ENCODE data around the gene PLEKHG3. TPM values are rescaled to one million over a fixed set of nuclear protein-coding genes. Genes with fewer than 3 reads are reported as not detected.

Gene PLEKHG3
- total and polyA plus RNA-seq, 4 donors = 8.4 to 21.3 (median 14.6) TPM

DNA sequence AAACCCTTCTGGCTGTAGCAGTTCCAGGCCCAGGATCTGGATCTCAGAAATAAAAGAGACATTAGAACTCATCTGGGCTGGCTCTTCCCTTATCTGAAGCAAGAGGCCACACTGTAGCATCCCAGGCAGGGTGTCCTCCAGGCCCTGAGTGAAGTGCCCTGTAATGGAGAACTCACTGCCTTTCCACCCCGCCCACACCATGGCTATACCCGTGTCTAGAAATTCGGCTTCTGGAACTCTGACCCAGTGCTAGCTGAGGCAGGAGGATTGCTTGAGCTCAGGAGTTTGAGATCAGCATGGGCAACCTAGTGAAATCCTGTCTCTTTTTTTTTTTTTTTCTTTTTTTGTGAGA, 23.5 kb upstream of the PLEKHG3 start:
- WGBS = 93% methylated on average over 3 of the region's 3 CpGs
- H3K4me3 ChIP-seq (ENCODE audit: low read depth in 1 of 3, low read length in 3 of 3) = no peak overlapping the region
- H3K9ac ChIP-seq (ENCODE audit: low read depth in 1 of 2, low read length in 2 of 2) = no peak overlapping the region
- H3K9me3 ChIP-seq (ENCODE audit: control insufficient read depth in 4 of 4, low read length in 3 of 4) = no peaks in the 10 kb centered on the region
- TF ChIP-seq RXRA (IDR thresholded peaks at IDR 0.05) (no peak), FOXA1 (IDR thresholded peaks at IDR 0.05) (no peak), GABPA (IDR thresholded peaks at IDR 0.05 in 1 of 2, conservative IDR thresholded peaks at IDR 0.05 in 1 of 2) (no peak), HNF4G (IDR thresholded peaks at IDR 0.05) (no peak), FOXA2 (IDR thresholded peaks at IDR 0.05) (no peak), JUND (IDR thresholded peaks at IDR 0.05) (no peak), EGR1 (IDR thresholded peaks at IDR 0.05; ENCODE audit: low read depth in 2 of 2) (no peak), SP1 (IDR thresholded peaks at IDR 0.05) (no peak), RAD21 (IDR thresholded peaks at IDR 0.05) (no peak), NR2F2 (IDR thresholded peaks at IDR 0.05) (no peak)
- TF ChIP-seq, protein P1, sequence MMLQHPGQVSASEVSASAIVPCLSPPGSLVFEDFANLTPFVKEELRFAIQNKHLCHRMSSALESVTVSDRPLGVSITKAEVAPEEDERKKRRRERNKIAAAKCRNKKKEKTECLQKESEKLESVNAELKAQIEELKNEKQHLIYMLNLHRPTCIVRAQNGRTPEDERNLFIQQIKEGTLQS (IDR thresholded peaks at IDR 0.05) = no peak
- TF ChIP-seq, protein P2, sequence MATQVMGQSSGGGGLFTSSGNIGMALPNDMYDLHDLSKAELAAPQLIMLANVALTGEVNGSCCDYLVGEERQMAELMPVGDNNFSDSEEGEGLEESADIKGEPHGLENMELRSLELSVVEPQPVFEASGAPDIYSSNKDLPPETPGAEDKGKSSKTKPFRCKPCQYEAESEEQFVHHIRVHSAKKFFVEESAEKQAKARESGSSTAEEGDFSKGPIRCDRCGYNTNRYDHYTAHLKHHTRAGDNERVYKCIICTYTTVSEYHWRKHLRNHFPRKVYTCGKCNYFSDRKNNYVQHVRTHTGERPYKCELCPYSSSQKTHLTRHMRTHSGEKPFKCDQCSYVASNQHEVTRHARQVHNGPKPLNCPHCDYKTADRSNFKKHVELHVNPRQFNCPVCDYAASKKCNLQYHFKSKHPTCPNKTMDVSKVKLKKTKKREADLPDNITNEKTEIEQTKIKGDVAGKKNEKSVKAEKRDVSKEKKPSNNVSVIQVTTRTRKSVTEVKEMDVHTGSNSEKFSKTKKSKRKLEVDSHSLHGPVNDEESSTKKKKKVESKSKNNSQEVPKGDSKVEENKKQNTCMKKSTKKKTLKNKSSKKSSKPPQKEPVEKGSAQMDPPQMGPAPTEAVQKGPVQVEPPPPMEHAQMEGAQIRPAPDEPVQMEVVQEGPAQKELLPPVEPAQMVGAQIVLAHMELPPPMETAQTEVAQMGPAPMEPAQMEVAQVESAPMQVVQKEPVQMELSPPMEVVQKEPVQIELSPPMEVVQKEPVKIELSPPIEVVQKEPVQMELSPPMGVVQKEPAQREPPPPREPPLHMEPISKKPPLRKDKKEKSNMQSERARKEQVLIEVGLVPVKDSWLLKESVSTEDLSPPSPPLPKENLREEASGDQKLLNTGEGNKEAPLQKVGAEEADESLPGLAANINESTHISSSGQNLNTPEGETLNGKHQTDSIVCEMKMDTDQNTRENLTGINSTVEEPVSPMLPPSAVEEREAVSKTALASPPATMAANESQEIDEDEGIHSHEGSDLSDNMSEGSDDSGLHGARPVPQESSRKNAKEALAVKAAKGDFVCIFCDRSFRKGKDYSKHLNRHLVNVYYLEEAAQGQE (IDR thresholded peaks at IDR 0.05) = no peak
- H3K36me3 ChIP-seq (ENCODE audit: control insufficient read depth in 4 of 4, insufficient read depth in 3 of 4, low read depth in 1 of 4, low read length in 3 of 4) = no peaks in the 10 kb centered on the region
- no peak overlapping the region for H3K27ac ChIP-seq (ENCODE audit: low read depth in 1 of 2, low read length in 2 of 2)
- DNase-seq (ENCODE audit: low spot score) = no peak
- H3K4me1 ChIP-seq (ENCODE audit: control insufficient read depth in 4 of 4, insufficient read depth in 4 of 4, low read length in 3 of 4) = no peaks in the 10 kb centered on the region
- no peaks in the 10 kb centered on the region for H3K27me3 ChIP-seq (ENCODE audit: control insufficient read depth in 4 of 4, insufficient read depth in 4 of 4, low read length in 3 of 4)

DNA sequence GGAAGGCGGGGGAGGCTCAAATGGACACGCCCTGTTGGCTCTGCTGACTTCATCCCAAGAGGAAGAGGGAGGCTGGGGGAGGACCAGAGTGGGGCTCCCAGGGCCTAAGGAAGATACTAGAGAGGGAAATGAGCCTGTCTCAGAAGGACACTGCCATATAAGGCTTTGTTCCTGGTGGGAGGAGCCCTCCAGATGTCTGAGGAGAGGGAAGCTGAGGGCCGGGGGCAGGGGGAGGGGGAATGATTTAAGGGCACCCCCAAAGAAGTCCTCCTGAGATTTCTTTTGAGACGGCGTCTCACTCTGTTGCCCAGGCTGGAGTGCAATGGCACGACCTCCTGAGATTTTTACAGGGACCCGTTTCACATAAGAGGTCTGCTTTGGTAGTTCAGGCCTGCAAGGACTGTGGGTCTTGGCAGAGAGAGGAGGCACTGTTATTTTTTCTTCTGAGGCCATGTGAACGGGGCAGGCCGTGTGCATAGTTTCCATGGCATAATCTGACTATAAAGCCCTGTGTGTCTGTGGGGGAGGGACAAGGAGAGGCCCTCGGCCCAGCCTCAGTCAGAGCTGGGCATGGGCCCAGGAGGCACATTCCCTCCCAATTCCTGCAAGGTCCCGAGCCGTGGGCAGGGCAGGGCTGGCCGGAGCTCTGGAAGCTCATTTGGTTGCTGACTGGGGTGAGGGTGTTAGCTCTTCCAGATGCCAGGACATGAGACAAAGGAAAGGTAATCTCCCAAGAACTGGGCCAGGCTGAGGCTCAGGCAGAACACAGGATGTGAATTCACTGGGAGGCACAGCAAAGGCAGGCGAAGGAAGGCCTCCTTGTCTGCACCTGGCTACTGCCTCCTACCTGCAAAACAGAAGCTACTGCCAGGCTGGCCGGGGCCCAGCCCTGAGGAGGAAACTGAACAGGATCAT, 22.2 kb upstream of the PLEKHG3 start:
- Histone ChIP-seq H3K9me3 (ENCODE audit: control insufficient read depth in 4 of 4, low read length in 3 of 4) (no peaks in the 10 kb centered on the region), H3K36me3 (ENCODE audit: control insufficient read depth in 4 of 4, insufficient read depth in 3 of 4, low read depth in 1 of 4, low read length in 3 of 4) (no peaks in the 10 kb centered on the region), H3K4me3 (ENCODE audit: low read depth in 1 of 3, low read length in 3 of 3) (no peak overlapping the region), H3K9ac (ENCODE audit: low read depth in 1 of 2, low read length in 2 of 2) (no peak overlapping the region), H3K4me1 (ENCODE audit: control insufficient read depth in 4 of 4, insufficient read depth in 4 of 4, low read length in 3 of 4) (no peaks in the 10 kb centered on the region), H3K27ac (ENCODE audit: low read depth in 1 of 2, low read length in 2 of 2) (no peak overlapping the region), H3K27me3 (ENCODE audit: control insufficient read depth in 4 of 4, insufficient read depth in 4 of 4, low read length in 3 of 4) (no peaks in the 10 kb centered on the region)
- TF ChIP-seq EGR1 (IDR thresholded peaks at IDR 0.05; ENCODE audit: low read depth in 2 of 2) (no peak), SP1 (IDR thresholded peaks at IDR 0.05) (peak; percentile 9)
- 78% methylated on average over 15 of the region's 15 CpGs for WGBS
- DNase-seq (ENCODE audit: low spot score) = no peak

DNA sequence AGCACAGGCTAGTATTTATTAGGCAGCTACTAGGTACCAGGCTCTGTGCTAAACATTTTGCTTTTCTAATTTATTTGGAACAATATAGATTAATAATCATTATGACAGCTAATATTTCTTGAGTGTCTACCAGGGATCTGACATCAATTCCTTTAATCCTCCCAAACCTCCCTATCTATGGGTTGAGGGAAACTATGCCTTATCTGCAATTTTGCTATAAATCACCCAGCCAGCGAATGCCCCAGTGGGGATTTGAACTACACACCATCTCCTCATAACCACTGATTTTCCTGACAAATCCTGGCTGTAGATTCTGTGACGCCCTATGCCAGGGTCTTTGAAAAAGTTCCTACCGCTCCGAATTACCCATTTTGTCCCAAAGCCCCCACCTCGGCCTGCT, 21.4 kb upstream of the PLEKHG3 start:
- H3K4me1 ChIP-seq (ENCODE audit: control insufficient read depth in 4 of 4, insufficient read depth in 4 of 4, low read length in 3 of 4) = no peaks in the 10 kb centered on the region
- no peak overlapping the region for H3K27ac ChIP-seq (ENCODE audit: low read depth in 1 of 2, low read length in 2 of 2)
- DNase-seq (ENCODE audit: low spot score) = no peak
- TF ChIP-seq FOXA1 (IDR thresholded peaks at IDR 0.05) (no peak), TAF1 (conservative IDR thresholded peaks at IDR 0.05) (no peak), FOXA2 (IDR thresholded peaks at IDR 0.05) (no peak)
- TF ChIP-seq, protein P2 (IDR thresholded peaks at IDR 0.05) = no peak
- TF ChIP-seq, protein P3, sequence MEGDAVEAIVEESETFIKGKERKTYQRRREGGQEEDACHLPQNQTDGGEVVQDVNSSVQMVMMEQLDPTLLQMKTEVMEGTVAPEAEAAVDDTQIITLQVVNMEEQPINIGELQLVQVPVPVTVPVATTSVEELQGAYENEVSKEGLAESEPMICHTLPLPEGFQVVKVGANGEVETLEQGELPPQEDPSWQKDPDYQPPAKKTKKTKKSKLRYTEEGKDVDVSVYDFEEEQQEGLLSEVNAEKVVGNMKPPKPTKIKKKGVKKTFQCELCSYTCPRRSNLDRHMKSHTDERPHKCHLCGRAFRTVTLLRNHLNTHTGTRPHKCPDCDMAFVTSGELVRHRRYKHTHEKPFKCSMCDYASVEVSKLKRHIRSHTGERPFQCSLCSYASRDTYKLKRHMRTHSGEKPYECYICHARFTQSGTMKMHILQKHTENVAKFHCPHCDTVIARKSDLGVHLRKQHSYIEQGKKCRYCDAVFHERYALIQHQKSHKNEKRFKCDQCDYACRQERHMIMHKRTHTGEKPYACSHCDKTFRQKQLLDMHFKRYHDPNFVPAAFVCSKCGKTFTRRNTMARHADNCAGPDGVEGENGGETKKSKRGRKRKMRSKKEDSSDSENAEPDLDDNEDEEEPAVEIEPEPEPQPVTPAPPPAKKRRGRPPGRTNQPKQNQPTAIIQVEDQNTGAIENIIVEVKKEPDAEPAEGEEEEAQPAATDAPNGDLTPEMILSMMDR (IDR thresholded peaks at IDR 0.05; ENCODE audit: low read depth, low read length, missing input control) = no peak
- TF ChIP-seq, protein P4, sequence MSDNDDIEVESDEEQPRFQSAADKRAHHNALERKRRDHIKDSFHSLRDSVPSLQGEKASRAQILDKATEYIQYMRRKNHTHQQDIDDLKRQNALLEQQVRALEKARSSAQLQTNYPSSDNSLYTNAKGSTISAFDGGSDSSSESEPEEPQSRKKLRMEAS (IDR thresholded peaks at IDR 0.05) = no peak

More for the DNA sequence above, 21.4 kb upstream of the PLEKHG3 start:
- no peak overlapping the region for H3K9ac ChIP-seq (ENCODE audit: low read depth in 1 of 2, low read length in 2 of 2)
- 95% methylated on average over 5 of the region's 5 CpGs for WGBS
- no peaks in the 10 kb centered on the region for H3K27me3 ChIP-seq (ENCODE audit: control insufficient read depth in 4 of 4, insufficient read depth in 4 of 4, low read length in 3 of 4)
- no peaks in the 10 kb centered on the region for H3K9me3 ChIP-seq (ENCODE audit: control insufficient read depth in 4 of 4, low read length in 3 of 4)
- no peak overlapping the region for H3K4me3 ChIP-seq (ENCODE audit: low read depth in 1 of 3, low read length in 3 of 3)
- H3K36me3 ChIP-seq (ENCODE audit: control insufficient read depth in 4 of 4, insufficient read depth in 3 of 4, low read depth in 1 of 4, low read length in 3 of 4) = no peaks in the 10 kb centered on the region

Data from liver (tissue), 9 donors.